Neural progenitor cell (in vitro differentiated cells): ENCODE measurements around the gene CNTNAP4. TPM values are rescaled to one million over a fixed set of nuclear protein-coding genes. Genes with fewer than 3 reads are reported as not detected.

Experiments
- DNase-seq: peaks from one replicate; pipeline ENCODE4 v3.0.0-alpha.2; 2016; ENCODE audit warnings: low spot score
- H2AFZ ChIP-seq: fragments of 200-600 bp; sonication (generic); replicated peaks from 2 replicates; pipeline ENCODE4 v1.6.1; 2016; ENCODE audit warnings: antibody characterized with exemption
- H3F3A ChIP-seq: fragments of 200-600 bp; sonication (generic); 2 replicates; pipeline ENCODE4 v1.6.1; 2016; ENCODE audit warnings: antibody characterized with exemption, low read depth
- H3K27ac ChIP-seq: fragments of 200-600 bp; sonication (generic); 2 replicates; pipeline ENCODE4 v1.5.1; 2016; ENCODE audit warnings: mild to moderate bottlenecking
- H3K27me3 ChIP-seq: fragments of 200-600 bp; sonication (generic); 2 replicates; pipeline ENCODE4 v1.6.1; 2016; ENCODE audit warnings: mild to moderate bottlenecking, moderate library complexity
- H3K36me3 ChIP-seq: fragments of 200-600 bp; sonication (generic); 2 replicates; pipeline ENCODE4 v1.5.1; 2016
- H3K4me1 ChIP-seq: fragments of 200-600 bp; sonication (generic); 2 replicates; pipeline ENCODE4 v1.6.1; 2016; ENCODE audit warnings: mixed run types
- H3K4me2 ChIP-seq: fragments of 200-600 bp; sonication (generic); 2 replicates; pipeline ENCODE4 v1.6.1; 2016
- H3K4me3 ChIP-seq: fragments of 200-600 bp; sonication (generic); 2 replicates; pipeline ENCODE4 v1.5.1; 2016
- H3K79me2 ChIP-seq: fragments of 200-600 bp; sonication (generic); 2 replicates; pipeline ENCODE4 v1.6.1; 2016; ENCODE audit warnings: low read depth
- H3K9ac ChIP-seq: fragments of 200-600 bp; sonication (generic); 2 replicates; pipeline ENCODE4 v1.6.1; 2016
- H3K9me3 ChIP-seq: fragments of 200-600 bp; sonication (generic); 2 replicates; pipeline ENCODE4 v1.5.1; 2016; ENCODE audit warnings: low read depth
- H4K20me1 ChIP-seq: fragments of 200-600 bp; sonication (generic); 2 replicates; pipeline ENCODE4 v1.6.1; 2016; ENCODE audit warnings: low read depth
- H3K27ac Mint-ChIP-seq: 3 replicates; pipeline ENCODE4 v1.8.0; 2021; ENCODE audit warnings: mixed read lengths
- H3K27me3 Mint-ChIP-seq: 2 replicates; pipeline ENCODE4 v1.8.0; 2022; ENCODE audit warnings: low read depth, mild to moderate bottlenecking, inconsistent platforms, moderate library complexity, mixed read lengths; ENCODE audit not compliant: insufficient read depth
- H3K36me3 Mint-ChIP-seq: 3 replicates; pipeline ENCODE4 v1.8.0; 2021; ENCODE audit warnings: mixed read lengths
- H3K4me1 Mint-ChIP-seq: 3 replicates; pipeline ENCODE4 v1.8.0; 2021; ENCODE audit warnings: mixed read lengths
- H3K4me3 Mint-ChIP-seq: 3 replicates; pipeline ENCODE4 v1.8.0; 2021; ENCODE audit warnings: mild to moderate bottlenecking, moderate library complexity, mixed read lengths
- H3K9me3 Mint-ChIP-seq: 3 replicates; pipeline ENCODE4 v1.8.0; 2020; ENCODE audit warnings: mixed read lengths
- EZH2 ChIP-seq: fragments of 200-600 bp; sonication (generic); IDR thresholded peaks from 2 replicates; pipeline ENCODE4 v1.6.1; 2017; ENCODE audit warnings: antibody characterized with exemption, mild to moderate bottlenecking, moderate library complexity
- EZH2phosphoT487 ChIP-seq: fragments of 200-600 bp; sonication (generic); IDR thresholded peaks from 2 replicates; pipeline ENCODE4 v1.6.1; 2017; ENCODE audit warnings: antibody characterized with exemption
- total RNA-seq: library from RNA; depleted of rRNA; stranded (reverse); fragments of >200 nt; gene quantifications from 2 replicates; pipeline ENCODE4 v1.2.3, GENCODE V29; 2015; ENCODE audit warnings: low replicate concordance
- TF ChIP-seq, protein P1 (sequence below): fragments of 200-600 bp; sonication (generic); IDR thresholded peaks from 2 replicates; pipeline ENCODE4 v1.5.1; 2017; ENCODE audit warnings: antibody characterized with exemption, mild to moderate bottlenecking

The CNTNAP4 gene
- total RNA-seq, 1 donor from 2014 or later = 0.41 TPM

GRCh38 chr16:76502555-76502954 lies 225.4 kb downstream of the CNTNAP4 start:
- Histone ChIP-seq H3K9me3 (no peaks in the 10 kb centered on the region), H3K27me3 (no peaks in the 10 kb centered on the region), H3K36me3 (no peaks in the 10 kb centered on the region), H3K4me1 (no peaks in the 10 kb centered on the region), H3K4me3 (no peak overlapping the region), H4K20me1 (no peaks in the 10 kb centered on the region), H3F3A (no peaks in the 10 kb centered on the region), H3K9ac (no peak overlapping the region), H3K4me2 (no peak overlapping the region), H3K79me2 (no peaks in the 10 kb centered on the region), H3K27ac (no peak overlapping the region), H2AFZ (no peak overlapping the region)
- H3K4me1 Mint-ChIP-seq = peaks cover 9% of the 10 kb centered on the region
- no peaks in the 10 kb centered on the region for H3K36me3 Mint-ChIP-seq
- no peak for DNase-seq
- H3K4me3 Mint-ChIP-seq = no peak overlapping the region
- TF ChIP-seq, protein P1, sequence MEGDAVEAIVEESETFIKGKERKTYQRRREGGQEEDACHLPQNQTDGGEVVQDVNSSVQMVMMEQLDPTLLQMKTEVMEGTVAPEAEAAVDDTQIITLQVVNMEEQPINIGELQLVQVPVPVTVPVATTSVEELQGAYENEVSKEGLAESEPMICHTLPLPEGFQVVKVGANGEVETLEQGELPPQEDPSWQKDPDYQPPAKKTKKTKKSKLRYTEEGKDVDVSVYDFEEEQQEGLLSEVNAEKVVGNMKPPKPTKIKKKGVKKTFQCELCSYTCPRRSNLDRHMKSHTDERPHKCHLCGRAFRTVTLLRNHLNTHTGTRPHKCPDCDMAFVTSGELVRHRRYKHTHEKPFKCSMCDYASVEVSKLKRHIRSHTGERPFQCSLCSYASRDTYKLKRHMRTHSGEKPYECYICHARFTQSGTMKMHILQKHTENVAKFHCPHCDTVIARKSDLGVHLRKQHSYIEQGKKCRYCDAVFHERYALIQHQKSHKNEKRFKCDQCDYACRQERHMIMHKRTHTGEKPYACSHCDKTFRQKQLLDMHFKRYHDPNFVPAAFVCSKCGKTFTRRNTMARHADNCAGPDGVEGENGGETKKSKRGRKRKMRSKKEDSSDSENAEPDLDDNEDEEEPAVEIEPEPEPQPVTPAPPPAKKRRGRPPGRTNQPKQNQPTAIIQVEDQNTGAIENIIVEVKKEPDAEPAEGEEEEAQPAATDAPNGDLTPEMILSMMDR = no peak
- TF ChIP-seq EZH2phosphoT487 (no peak), EZH2 (no peak)
- H3K9me3 Mint-ChIP-seq = no peaks in the 10 kb centered on the region
- H3K27me3 Mint-ChIP-seq = no peaks in the 10 kb centered on the region
- H3K27ac Mint-ChIP-seq = no peak overlapping the region

DNA sequence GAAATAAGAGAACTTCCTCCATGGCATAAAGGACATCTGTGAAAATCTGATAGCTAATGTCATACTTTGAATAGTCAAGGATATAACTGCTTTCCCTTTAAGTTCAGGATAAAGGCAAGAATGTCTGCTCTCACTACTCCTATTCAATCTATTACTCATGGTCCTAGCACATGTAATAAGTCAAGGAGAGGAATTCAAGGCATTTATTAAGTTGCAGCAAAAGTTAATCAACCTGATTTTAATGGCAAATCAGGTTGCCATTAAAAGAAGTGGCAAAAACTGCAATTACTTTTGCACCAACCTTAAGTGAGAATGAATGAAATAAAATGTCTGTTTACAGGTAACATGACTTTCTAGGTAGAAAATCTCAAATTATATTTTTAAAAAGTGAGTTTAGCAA lies 225.9 kb downstream of the CNTNAP4 start:
- Histone ChIP-seq H3K79me2 (no peaks in the 10 kb centered on the region), H4K20me1 (no peaks in the 10 kb centered on the region), H3K9me3 (no peaks in the 10 kb centered on the region), H3K27me3 (no peaks in the 10 kb centered on the region), H3K36me3 (no peaks in the 10 kb centered on the region), H3K4me2 (no peak overlapping the region), H3K4me3 (no peak overlapping the region), H2AFZ (no peak overlapping the region), H3K4me1 (no peaks in the 10 kb centered on the region), H3K27ac (no peak overlapping the region), H3F3A (no peaks in the 10 kb centered on the region), H3K9ac (no peak overlapping the region)
- DNase-seq = no peak
- TF ChIP-seq EZH2 (no peak), EZH2phosphoT487 (no peak)
- TF ChIP-seq, protein P1 = no peak
- Mint-ChIP-seq H3K36me3 (no peaks in the 10 kb centered on the region), H3K27ac (no peak overlapping the region), H3K4me1 (peaks cover 9% of the 10 kb centered on the region), H3K4me3 (no peak overlapping the region), H3K27me3 (no peaks in the 10 kb centered on the region), H3K9me3 (no peaks in the 10 kb centered on the region)

- TF ChIP-seq, protein P1 = no peak
- no peak for TF ChIP-seq EZH2
- TF ChIP-seq EZH2phosphoT487 = no peak
- no peaks in the 10 kb centered on the region for H3K36me3 ChIP-seq
- Mint-ChIP-seq H3K27me3 (no peaks in the 10 kb centered on the region), H3K9me3 (no peaks in the 10 kb centered on the region), H3K4me1 (no peaks in the 10 kb centered on the region), H3K27ac (no peak overlapping the region), H3K36me3 (no peaks in the 10 kb centered on the region), H3K4me3 (no peak overlapping the region)
- no peak overlapping the region for H3K4me2 ChIP-seq
- DNase-seq = no peak
- H4K20me1 ChIP-seq = no peaks in the 10 kb centered on the region
- no peaks in the 10 kb centered on the region for H3F3A ChIP-seq
- no peaks in the 10 kb centered on the region for H3K79me2 ChIP-seq
- no peak overlapping the region for H2AFZ ChIP-seq
- H3K4me1 ChIP-seq = no peaks in the 10 kb centered on the region
- H3K9me3 ChIP-seq = no peaks in the 10 kb centered on the region
- no peak overlapping the region for H3K9ac ChIP-seq
- H3K4me3 ChIP-seq = no peak overlapping the region
- no peak overlapping the region for H3K27ac ChIP-seq
- H3K27me3 ChIP-seq = no peaks in the 10 kb centered on the region
Observed at GRCh38 chr16:76511203-76511602, 234.0 kb downstream of the CNTNAP4 start.

- Histone ChIP-seq H3K36me3 (no peaks in the 10 kb centered on the region), H3K4me1 (peaks cover 8% of the 10 kb centered on the region), H2AFZ (no peak overlapping the region), H3K9ac (no peak overlapping the region), H3K27ac (no peak overlapping the region), H3K4me2 (no peak overlapping the region), H4K20me1 (no peaks in the 10 kb centered on the region), H3K4me3 (no peak overlapping the region), H3F3A (no peaks in the 10 kb centered on the region), H3K27me3 (no peaks in the 10 kb centered on the region), H3K9me3 (no peaks in the 10 kb centered on the region), H3K79me2 (no peaks in the 10 kb centered on the region)
- Mint-ChIP-seq H3K4me3 (no peak overlapping the region), H3K4me1 (peaks cover 24% of the 10 kb centered on the region), H3K36me3 (no peaks in the 10 kb centered on the region), H3K27me3 (no peaks in the 10 kb centered on the region), H3K9me3 (no peaks in the 10 kb centered on the region), H3K27ac (no peak overlapping the region)
- no peak for TF ChIP-seq EZH2
- TF ChIP-seq, protein P1 = no peak
- TF ChIP-seq EZH2phosphoT487 = no peak
- peak; percentile 49 for DNase-seq
Observed at GRCh38 chr16:76518781-76519180, 241.6 kb downstream of the CNTNAP4 start.
